ENCODE results near the gene H2BK1. TPM values are rescaled to one million over a fixed set of nuclear protein-coding genes. Genes with fewer than 3 reads are reported as not detected.

H2BK1 gene
- total RNA-seq, 1 donor from 2014 or later = not detected

DNA sequence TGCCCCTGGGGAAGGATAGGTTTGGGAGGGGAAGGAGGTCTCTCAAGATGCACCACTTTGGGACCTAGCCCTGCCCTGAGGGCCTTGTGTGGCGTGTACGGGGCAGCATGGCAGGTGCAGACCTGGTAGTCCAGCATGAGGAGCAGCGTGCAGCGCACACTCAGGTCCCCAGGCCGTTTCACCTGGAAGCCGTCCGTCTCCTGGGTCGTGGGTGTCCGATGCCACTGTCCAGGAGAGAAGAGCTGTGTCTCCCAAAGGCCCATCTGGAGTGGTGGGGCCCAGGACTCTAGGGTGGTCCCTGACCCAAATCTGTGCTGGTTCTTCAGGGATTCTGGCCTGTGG is 31.4 kb upstream of the H2BK1 start:
- intact Hi-C loops (cut with DNase I) = loop anchor here (10.0 kb wide), 3 partner anchors 263 to 633 kb away; partner anchors contain the start of gene PRKAG2
- Histone ChIP-seq H3K4me1 (peaks cover 22 to 26% of the 10 kb centered on the region in 2 donors), H3K9me3 (no peaks in the 10 kb centered on the region), H3K36me3 (peaks cover 49 to 52% of the 10 kb centered on the region in 2 donors), H3K4me3 (no peak overlapping the region), H3K27ac (no peak overlapping the region), H3K27me3 (no peaks in the 10 kb centered on the region)
- DNase-seq (ENCODE audit: low spot score in 2 of 2) = no peak
- TF ChIP-seq, protein P1, sequence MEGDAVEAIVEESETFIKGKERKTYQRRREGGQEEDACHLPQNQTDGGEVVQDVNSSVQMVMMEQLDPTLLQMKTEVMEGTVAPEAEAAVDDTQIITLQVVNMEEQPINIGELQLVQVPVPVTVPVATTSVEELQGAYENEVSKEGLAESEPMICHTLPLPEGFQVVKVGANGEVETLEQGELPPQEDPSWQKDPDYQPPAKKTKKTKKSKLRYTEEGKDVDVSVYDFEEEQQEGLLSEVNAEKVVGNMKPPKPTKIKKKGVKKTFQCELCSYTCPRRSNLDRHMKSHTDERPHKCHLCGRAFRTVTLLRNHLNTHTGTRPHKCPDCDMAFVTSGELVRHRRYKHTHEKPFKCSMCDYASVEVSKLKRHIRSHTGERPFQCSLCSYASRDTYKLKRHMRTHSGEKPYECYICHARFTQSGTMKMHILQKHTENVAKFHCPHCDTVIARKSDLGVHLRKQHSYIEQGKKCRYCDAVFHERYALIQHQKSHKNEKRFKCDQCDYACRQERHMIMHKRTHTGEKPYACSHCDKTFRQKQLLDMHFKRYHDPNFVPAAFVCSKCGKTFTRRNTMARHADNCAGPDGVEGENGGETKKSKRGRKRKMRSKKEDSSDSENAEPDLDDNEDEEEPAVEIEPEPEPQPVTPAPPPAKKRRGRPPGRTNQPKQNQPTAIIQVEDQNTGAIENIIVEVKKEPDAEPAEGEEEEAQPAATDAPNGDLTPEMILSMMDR (IDR thresholded peaks at IDR 0.05) = no peak

DNA sequence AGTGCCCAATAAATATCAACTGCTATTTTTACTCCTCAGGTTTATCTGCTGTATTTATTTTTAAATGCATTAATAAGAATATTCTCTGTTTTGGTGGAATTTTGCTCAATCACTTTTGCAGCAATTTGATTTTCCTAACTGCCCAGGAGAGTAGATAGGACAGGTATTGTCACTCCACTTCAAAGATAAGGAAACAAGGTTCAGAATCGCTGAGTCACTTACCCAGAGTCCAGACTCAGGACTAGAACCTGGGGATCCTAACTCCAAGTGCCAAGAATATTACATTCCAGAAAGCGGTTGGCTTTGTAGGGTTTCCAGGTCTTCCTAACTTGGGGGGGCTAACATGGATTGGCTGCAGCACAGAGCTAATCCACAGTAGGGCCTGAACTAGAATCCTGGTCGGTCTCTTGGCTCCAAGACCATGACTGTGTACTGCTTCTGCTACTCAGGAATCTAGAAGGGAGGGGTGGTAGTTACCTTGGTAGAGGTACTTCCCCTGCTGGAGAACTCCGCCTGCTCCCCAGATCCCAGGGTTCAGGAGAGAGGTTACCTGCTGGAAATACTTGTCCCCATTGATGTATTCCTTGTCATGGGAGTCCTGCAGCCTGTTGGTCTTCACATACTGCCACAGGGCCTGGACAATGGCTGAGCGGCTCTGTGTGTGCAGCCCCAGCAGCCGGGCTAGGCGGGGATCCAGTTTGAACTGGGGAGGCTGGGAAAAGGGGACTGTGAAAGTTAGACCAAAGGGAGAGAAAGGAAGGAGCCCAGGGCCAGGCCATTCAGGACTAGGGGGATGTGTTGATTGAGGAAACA is 30.9 kb upstream of the H2BK1 start:
- Histone ChIP-seq H3K4me1 (peaks cover 16 to 20% of the 10 kb centered on the region in 2 donors), H3K9me3 (no peaks in the 10 kb centered on the region), H3K36me3 (peaks cover 55 to 56% of the 10 kb centered on the region in 2 donors), H3K27ac (no peak overlapping the region), H3K4me3 (no peak overlapping the region), H3K27me3 (no peaks in the 10 kb centered on the region)
- intact Hi-C loops (cut with DNase I) = loop anchor here (10.0 kb wide), 3 partner anchors 264 to 634 kb away; partner anchors contain the start of gene PRKAG2
- no peak for DNase-seq (ENCODE audit: low spot score in 2 of 2)
- TF ChIP-seq, protein P1 (IDR thresholded peaks at IDR 0.05) = no peak

- no peak for DNase-seq (ENCODE audit: low spot score in 2 of 2)
- no peaks in the 10 kb centered on the region for H3K9me3 ChIP-seq
- TF ChIP-seq, protein P1 (IDR thresholded peaks at IDR 0.05) = no peak
- H3K4me3 ChIP-seq = no peak overlapping the region
- intact Hi-C loops (cut with DNase I) = loop anchor here (10.0 kb wide), 3 partner anchors 264 to 634 kb away; partner anchors contain the start of gene PRKAG2
- H3K4me1 ChIP-seq = peaks cover 12 to 16% of the 10 kb centered on the region in 2 donors
- peaks cover 61 to 62% of the 10 kb centered on the region in 2 donors for H3K36me3 ChIP-seq
- no peak overlapping the region for H3K27ac ChIP-seq
- no peaks in the 10 kb centered on the region for H3K27me3 ChIP-seq
Observed at GRCh38 chr7:151240536-151240935, 30.2 kb upstream of the H2BK1 start.

GRCh38 chr7:151239837-151240459 is 29.7 kb upstream of the H2BK1 start:
- no peak overlapping the region for H3K4me3 ChIP-seq
- peaks cover 6 to 12% of the 10 kb centered on the region in 2 donors for H3K4me1 ChIP-seq
- DNase-seq (ENCODE audit: low spot score in 2 of 2) = no peak
- TF ChIP-seq, protein P1 (IDR thresholded peaks at IDR 0.05) = no peak
- no peak overlapping the region for H3K27ac ChIP-seq
- H3K27me3 ChIP-seq = no peaks in the 10 kb centered on the region
- H3K36me3 ChIP-seq = peaks cover 67 to 68% of the 10 kb centered on the region in 2 donors
- intact Hi-C loops (cut with DNase I) = loop anchor here (10.0 kb wide), 3 partner anchors 265 to 635 kb away; partner anchors contain the start of gene PRKAG2
- no peaks in the 10 kb centered on the region for H3K9me3 ChIP-seq

DNA sequence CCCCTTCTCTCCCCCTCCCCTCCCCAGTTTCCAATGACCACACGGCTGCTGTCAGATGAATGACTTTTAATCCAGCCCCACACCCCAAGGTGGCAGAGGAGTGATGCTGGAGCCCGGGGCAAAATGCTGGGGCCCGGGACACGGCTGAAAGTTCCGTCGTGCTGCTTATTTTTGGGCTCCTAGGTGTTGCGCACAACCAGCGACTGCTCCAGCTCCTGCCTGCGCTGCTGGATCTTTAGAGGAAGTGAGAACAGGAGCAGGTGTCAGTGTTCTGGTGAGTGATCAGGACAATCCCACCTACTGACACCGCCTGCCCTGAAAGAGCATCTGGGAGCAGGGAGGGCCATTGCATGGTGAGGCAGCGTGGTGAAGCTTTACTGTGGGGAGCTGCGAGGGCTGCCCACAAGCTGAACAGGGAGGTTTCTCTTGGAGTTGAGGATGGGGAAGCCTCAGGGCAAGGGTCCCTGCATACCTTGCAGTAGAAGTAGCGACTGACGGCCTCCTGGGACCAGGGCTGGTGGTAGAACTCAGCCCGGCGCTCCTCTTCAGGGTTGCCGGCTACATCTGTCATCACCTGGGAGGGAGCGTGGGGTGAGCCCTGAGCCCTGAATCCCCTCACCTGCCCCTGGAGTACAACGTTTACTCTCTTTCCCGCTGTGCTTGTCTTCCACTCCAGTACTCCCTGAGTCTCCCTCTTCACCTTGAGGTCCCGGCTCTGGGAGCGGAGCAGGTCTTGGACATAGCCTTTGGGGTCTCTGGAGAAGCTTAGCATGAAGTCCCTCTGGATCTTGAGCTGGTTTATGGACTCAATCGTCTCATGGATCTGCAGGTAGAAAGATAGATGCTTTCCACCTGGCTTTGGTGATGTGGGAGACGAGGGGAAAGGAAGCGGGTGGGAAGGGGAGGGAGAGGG is 28.9 kb upstream of the H2BK1 start:
- Histone ChIP-seq H3K27ac (no peak overlapping the region), H3K4me3 (no peak overlapping the region), H3K4me1 (peaks cover 0 to 5% of the 10 kb centered on the region in 2 donors), H3K36me3 (peaks cover 70 to 73% of the 10 kb centered on the region in 2 donors), H3K27me3 (no peaks in the 10 kb centered on the region), H3K9me3 (no peaks in the 10 kb centered on the region)
- intact Hi-C loops (cut with DNase I) = no loop called here
- TF ChIP-seq, protein P1 (IDR thresholded peaks at IDR 0.05) = no peak
- DNase-seq (ENCODE audit: low spot score in 2 of 2) = no peak

All from ascending aorta (tissue), 2 donors.